ENCODE results near the gene RNF181.
A peak's percentile ranks its signal among the peaks of the same experiment; 100 is the strongest.
"Not testable (repeated sequence)": the region's sequence is repeated elsewhere in the genome, so short reads cannot be mapped to it uniquely, and the experiment has no call there.

The RNF181 gene

GRCh38 chr2:85585781-85586105 lies 9.8 kb upstream of the RNF181 start:
- Histone ChIP-seq H3K4me3 (ENCODE audit: low read depth, low read length) (peak overlapping the region; percentile 94), H3K4me1 (ENCODE audit: control insufficient read depth, insufficient read depth, low read length, unreplicated experiment) (peaks cover 47% of the 10 kb centered on the region), H3K36me3 (ENCODE audit: insufficient read depth, low read length) (no peaks in the 10 kb centered on the region), H3K79me2 (ENCODE audit: control insufficient read depth, insufficient read depth, low read length, unreplicated experiment) (peaks cover 8% of the 10 kb centered on the region), H3K27me3 (ENCODE audit: insufficient read depth, low read length) (no peaks in the 10 kb centered on the region), H3K27ac (ENCODE audit: low read depth, low read length) (peak overlapping the region; percentile 64), H2AFZ (ENCODE audit: low read length, unreplicated experiment) (no peak overlapping the region)

DNA sequence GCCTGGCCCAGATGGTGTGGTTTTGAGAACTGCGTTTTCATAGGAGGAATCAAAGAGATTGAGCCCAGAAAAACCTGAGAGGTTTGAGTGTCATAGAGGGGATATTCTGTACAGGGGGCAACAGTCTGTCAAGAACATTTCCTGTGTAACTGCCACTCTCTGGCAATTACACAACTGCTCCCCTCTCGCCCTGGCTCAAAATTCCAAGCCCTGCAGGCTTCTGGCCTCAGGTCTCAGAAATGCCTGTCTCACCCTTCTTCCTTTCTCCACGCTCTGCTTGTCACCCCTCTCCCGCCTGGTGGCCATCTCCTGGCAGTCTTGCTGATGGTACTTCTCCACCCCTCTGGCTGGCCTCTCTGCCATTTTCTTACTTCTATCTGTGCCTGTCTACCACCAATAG lies 7.3 kb upstream of the RNF181 start:
- Histone ChIP-seq H3K27ac (ENCODE audit: low read depth, low read length) (no peak overlapping the region), H2AFZ (ENCODE audit: low read length, unreplicated experiment) (no peak overlapping the region), H3K4me3 (ENCODE audit: low read depth, low read length) (no peak overlapping the region), H3K27me3 (ENCODE audit: insufficient read depth, low read length) (no peaks in the 10 kb centered on the region), H3K4me1 (ENCODE audit: control insufficient read depth, insufficient read depth, low read length, unreplicated experiment) (peaks cover 55% of the 10 kb centered on the region), H3K79me2 (ENCODE audit: control insufficient read depth, insufficient read depth, low read length, unreplicated experiment) (peaks cover 12% of the 10 kb centered on the region), H3K36me3 (ENCODE audit: insufficient read depth, low read length) (no peaks in the 10 kb centered on the region)

DNA sequence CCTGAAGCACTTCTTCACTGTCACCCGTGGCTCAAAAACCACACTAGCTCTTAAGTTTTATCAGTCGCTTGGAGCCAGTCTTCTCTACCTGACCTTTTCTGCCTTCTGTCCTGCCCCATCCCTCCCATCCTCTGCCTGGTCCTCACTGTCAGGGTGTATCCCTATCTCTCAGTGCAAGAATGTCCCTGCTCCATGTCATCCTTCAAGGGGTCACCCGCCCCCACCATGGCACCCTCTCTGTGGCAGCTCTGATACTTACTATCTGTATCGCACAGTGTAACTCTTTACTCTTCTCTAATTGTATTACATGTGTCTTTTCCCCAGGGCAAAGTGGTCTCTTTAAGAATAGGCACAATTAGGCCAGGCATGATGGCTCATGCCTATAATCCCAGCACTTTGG lies 6.9 kb upstream of the RNF181 start:
- Histone ChIP-seq H3K4me1 (ENCODE audit: control insufficient read depth, insufficient read depth, low read length, unreplicated experiment) (peaks cover 53% of the 10 kb centered on the region), H2AFZ (ENCODE audit: low read length, unreplicated experiment) (no peak overlapping the region), H3K4me3 (ENCODE audit: low read depth, low read length) (no peak overlapping the region), H3K36me3 (ENCODE audit: insufficient read depth, low read length) (no peaks in the 10 kb centered on the region), H3K27me3 (ENCODE audit: insufficient read depth, low read length) (no peaks in the 10 kb centered on the region), H3K27ac (ENCODE audit: low read depth, low read length) (no peak overlapping the region), H3K79me2 (ENCODE audit: control insufficient read depth, insufficient read depth, low read length, unreplicated experiment) (peaks cover 12% of the 10 kb centered on the region)

GRCh38 chr2:85589181-85589580 lies 6.4 kb upstream of the RNF181 start:
- no peaks in the 10 kb centered on the region for H3K27me3 ChIP-seq (ENCODE audit: insufficient read depth, low read length)
- no peak overlapping the region for H2AFZ ChIP-seq (ENCODE audit: low read length, unreplicated experiment)
- H3K4me1 ChIP-seq (ENCODE audit: control insufficient read depth, insufficient read depth, low read length, unreplicated experiment): peaks cover 51% of the 10 kb centered on the region
- H3K79me2 ChIP-seq (ENCODE audit: control insufficient read depth, insufficient read depth, low read length, unreplicated experiment): peaks cover 9% of the 10 kb centered on the region
- H3K4me3 ChIP-seq (ENCODE audit: low read depth, low read length): no peak overlapping the region
- no peaks in the 10 kb centered on the region for H3K36me3 ChIP-seq (ENCODE audit: insufficient read depth, low read length)
- H3K27ac ChIP-seq (ENCODE audit: low read depth, low read length): peak overlapping the region; percentile 86

- H3K27ac ChIP-seq (ENCODE audit: low read depth, low read length): peak overlapping the region; percentile 86
- H2AFZ ChIP-seq (ENCODE audit: low read length, unreplicated experiment): no peak overlapping the region
- H3K79me2 ChIP-seq (ENCODE audit: control insufficient read depth, insufficient read depth, low read length, unreplicated experiment): peaks cover 16% of the 10 kb centered on the region
- no peaks in the 10 kb centered on the region for H3K36me3 ChIP-seq (ENCODE audit: insufficient read depth, low read length)
- no peak overlapping the region for H3K4me3 ChIP-seq (ENCODE audit: low read depth, low read length)
- no peaks in the 10 kb centered on the region for H3K27me3 ChIP-seq (ENCODE audit: insufficient read depth, low read length)
- H3K4me1 ChIP-seq (ENCODE audit: control insufficient read depth, insufficient read depth, low read length, unreplicated experiment): peaks cover 53% of the 10 kb centered on the region
Measured at GRCh38 chr2:85589982-85590791, 5.4 kb upstream of the RNF181 start.

- H3K4me3 ChIP-seq (ENCODE audit: low read depth, low read length): no peak overlapping the region; the same call in 1 of the 2 replicates
- peaks cover 20% of the 10 kb centered on the region for H3K79me2 ChIP-seq (ENCODE audit: control insufficient read depth, insufficient read depth, low read length, unreplicated experiment)
- peak overlapping the region; percentile 86 for H3K27ac ChIP-seq (ENCODE audit: low read depth, low read length)
- no peaks in the 10 kb centered on the region for H3K36me3 ChIP-seq (ENCODE audit: insufficient read depth, low read length)
- H2AFZ ChIP-seq (ENCODE audit: low read length, unreplicated experiment): no peak overlapping the region
- H3K4me1 ChIP-seq (ENCODE audit: control insufficient read depth, insufficient read depth, low read length, unreplicated experiment): peaks cover 45% of the 10 kb centered on the region
- no peaks in the 10 kb centered on the region for H3K27me3 ChIP-seq (ENCODE audit: insufficient read depth, low read length)
Measured at GRCh38 chr2:85590950-85591349, 4.6 kb upstream of the RNF181 start.

- peaks cover 27% of the 10 kb centered on the region for H3K79me2 ChIP-seq (ENCODE audit: control insufficient read depth, insufficient read depth, low read length, unreplicated experiment)
- H3K36me3 ChIP-seq (ENCODE audit: insufficient read depth, low read length): no peaks in the 10 kb centered on the region
- no peak overlapping the region for H2AFZ ChIP-seq (ENCODE audit: low read length, unreplicated experiment)
- no peaks in the 10 kb centered on the region for H3K27me3 ChIP-seq (ENCODE audit: insufficient read depth, low read length)
- H3K4me3 ChIP-seq (ENCODE audit: low read depth, low read length): no peak overlapping the region
- H3K27ac ChIP-seq (ENCODE audit: low read depth, low read length): peak overlapping the region; percentile 86; the same call in 1 of the 2 replicates
- H3K4me1 ChIP-seq (ENCODE audit: control insufficient read depth, insufficient read depth, low read length, unreplicated experiment): peaks cover 47% of the 10 kb centered on the region
Measured at GRCh38 chr2:85591563-85591962, 4.0 kb upstream of the RNF181 start.

DNA sequence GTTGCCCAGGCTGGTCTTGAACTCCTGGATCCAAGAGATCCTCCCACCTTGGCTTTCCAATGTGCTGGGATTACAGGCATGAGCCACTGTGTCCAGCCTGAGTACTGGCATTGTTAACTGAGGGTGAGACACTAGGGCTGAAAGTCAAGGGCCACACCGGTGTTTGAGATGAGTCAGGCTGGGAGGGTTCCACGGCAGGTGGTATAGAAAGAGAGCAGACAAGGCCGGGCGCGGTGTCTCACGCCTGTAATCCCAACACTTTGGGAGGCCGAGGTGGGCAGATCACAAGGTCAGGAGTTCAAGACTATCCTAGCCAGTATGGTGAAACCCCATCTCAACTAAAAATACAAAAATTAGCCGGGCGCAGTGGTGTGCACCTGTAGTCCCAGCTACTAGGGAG lies 3.2 kb upstream of the RNF181 start:
- H3K36me3 ChIP-seq (ENCODE audit: insufficient read depth, low read length); H2AFZ ChIP-seq (ENCODE audit: low read length, unreplicated experiment); H3K4me3 ChIP-seq (ENCODE audit: low read depth, low read length); H3K27me3 ChIP-seq (ENCODE audit: insufficient read depth, low read length); H3K27ac ChIP-seq (ENCODE audit: low read depth, low read length): not testable (repeated sequence)
- Histone ChIP-seq H3K4me1 (ENCODE audit: control insufficient read depth, insufficient read depth, low read length, unreplicated experiment) (peaks cover 50% of the 10 kb centered on the region), H3K79me2 (ENCODE audit: control insufficient read depth, insufficient read depth, low read length, unreplicated experiment) (peaks cover 34% of the 10 kb centered on the region)

GRCh38 chr2:85593023-85593422 lies 2.5 kb upstream of the RNF181 start:
- Histone ChIP-seq H3K27me3 (ENCODE audit: insufficient read depth, low read length) (no peaks in the 10 kb centered on the region), H3K4me3 (ENCODE audit: low read depth, low read length) (no peak overlapping the region), H3K36me3 (ENCODE audit: insufficient read depth, low read length) (no peaks in the 10 kb centered on the region), H3K79me2 (ENCODE audit: control insufficient read depth, insufficient read depth, low read length, unreplicated experiment) (peaks cover 36% of the 10 kb centered on the region), H3K4me1 (ENCODE audit: control insufficient read depth, insufficient read depth, low read length, unreplicated experiment) (peaks cover 43% of the 10 kb centered on the region), H3K27ac (ENCODE audit: low read depth, low read length) (no peak overlapping the region), H2AFZ (ENCODE audit: low read length, unreplicated experiment) (no peak overlapping the region)

GRCh38 chr2:85594715-85595300 lies 737 bp upstream of the RNF181 start:
- Histone ChIP-seq H3K27ac (ENCODE audit: low read depth, low read length) (peak overlapping the region; percentile 81), H3K27me3 (ENCODE audit: insufficient read depth, low read length) (no peaks in the 10 kb centered on the region), H3K4me3 (ENCODE audit: low read depth, low read length) (peak overlapping the region; percentile 98), H2AFZ (ENCODE audit: low read length, unreplicated experiment) (peak overlapping the region; percentile 80), H3K79me2 (ENCODE audit: control insufficient read depth, insufficient read depth, low read length, unreplicated experiment) (peaks cover 32% of the 10 kb centered on the region), H3K36me3 (ENCODE audit: insufficient read depth, low read length) (no peaks in the 10 kb centered on the region), H3K4me1 (ENCODE audit: control insufficient read depth, insufficient read depth, low read length, unreplicated experiment) (peaks cover 33% of the 10 kb centered on the region)

DNA sequence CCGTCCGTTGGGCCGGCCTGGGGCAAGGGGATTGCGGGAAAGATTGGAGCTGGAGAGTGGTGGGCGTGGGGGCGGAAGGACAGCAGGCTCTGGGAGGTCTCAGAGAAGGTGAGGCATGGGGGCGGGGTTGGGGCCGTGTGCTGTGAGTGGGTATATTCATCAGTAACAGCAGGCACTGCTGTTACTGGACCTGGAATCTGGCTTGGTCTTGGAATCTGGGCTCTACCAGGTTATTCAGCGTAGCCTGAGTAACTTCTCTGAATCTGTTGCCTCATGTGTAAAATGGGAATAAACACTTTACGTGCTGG lies 435 bp downstream of the RNF181 start:
- peak overlapping the region; percentile 98 for H3K4me3 ChIP-seq (ENCODE audit: low read depth, low read length)
- no peaks in the 10 kb centered on the region for H3K27me3 ChIP-seq (ENCODE audit: insufficient read depth, low read length)
- H2AFZ ChIP-seq (ENCODE audit: low read length, unreplicated experiment): peak overlapping the region; percentile 61
- no peaks in the 10 kb centered on the region for H3K36me3 ChIP-seq (ENCODE audit: insufficient read depth, low read length)
- peaks cover 22% of the 10 kb centered on the region for H3K4me1 ChIP-seq (ENCODE audit: control insufficient read depth, insufficient read depth, low read length, unreplicated experiment)
- H3K79me2 ChIP-seq (ENCODE audit: control insufficient read depth, insufficient read depth, low read length, unreplicated experiment): peaks cover 32% of the 10 kb centered on the region
- peak overlapping the region; percentile 53 for H3K27ac ChIP-seq (ENCODE audit: low read depth, low read length)

Data from ACC112 (cell line).